ENCODE results near the gene PDLIM4.

Gene PDLIM4

DNA sequence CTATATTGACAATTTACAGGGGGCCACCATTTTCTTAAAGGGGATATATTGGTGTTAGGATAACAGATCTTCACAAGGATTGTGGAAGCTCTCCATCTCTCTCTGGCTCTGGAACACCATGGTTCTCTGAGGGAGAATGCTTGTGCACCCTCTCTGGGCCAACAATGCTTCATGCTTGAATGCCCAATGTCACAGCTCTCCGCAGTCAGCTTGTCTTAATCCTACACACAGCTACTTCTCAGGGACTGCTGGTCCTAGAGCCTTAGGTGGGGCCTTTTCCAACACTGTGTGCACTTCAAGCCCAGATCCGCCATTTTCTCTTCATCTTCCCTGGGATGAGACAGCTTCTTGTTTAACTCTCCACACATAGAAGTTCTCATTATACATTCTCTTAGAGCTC lies 6.9 kb upstream of the PDLIM4 start:
- DNase-seq (ENCODE audit: low read depth, low spot score) = no peak
- H3K27ac ChIP-seq = no peak overlapping the region

DNA sequence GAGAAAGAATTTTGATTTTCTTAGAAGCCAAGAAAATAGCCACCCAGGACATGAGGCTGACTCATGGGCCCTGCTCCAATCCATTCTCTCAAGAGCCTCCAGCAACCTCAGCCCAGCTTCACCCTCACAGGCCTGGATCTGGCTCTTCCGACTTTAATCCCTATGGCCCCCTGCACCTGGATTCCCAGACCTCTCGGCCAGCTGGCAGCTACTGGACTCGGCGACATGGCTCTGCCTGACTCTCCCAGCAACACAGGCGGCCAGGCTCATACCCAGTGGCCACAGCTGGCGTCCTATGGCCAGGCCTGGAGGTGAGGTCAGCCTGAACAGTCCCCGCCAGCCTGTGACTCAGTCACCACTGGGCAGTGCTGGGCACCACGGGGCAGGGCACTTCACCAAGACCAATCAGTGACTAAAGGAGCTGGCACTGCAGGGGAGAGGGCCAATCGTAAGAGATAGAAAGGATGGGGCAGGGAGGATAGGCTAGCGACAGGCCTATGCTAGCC lies 6.2 kb upstream of the PDLIM4 start:
- no peak overlapping the region for H3K27ac ChIP-seq
- no peak for DNase-seq (ENCODE audit: low read depth, low spot score)

DNA sequence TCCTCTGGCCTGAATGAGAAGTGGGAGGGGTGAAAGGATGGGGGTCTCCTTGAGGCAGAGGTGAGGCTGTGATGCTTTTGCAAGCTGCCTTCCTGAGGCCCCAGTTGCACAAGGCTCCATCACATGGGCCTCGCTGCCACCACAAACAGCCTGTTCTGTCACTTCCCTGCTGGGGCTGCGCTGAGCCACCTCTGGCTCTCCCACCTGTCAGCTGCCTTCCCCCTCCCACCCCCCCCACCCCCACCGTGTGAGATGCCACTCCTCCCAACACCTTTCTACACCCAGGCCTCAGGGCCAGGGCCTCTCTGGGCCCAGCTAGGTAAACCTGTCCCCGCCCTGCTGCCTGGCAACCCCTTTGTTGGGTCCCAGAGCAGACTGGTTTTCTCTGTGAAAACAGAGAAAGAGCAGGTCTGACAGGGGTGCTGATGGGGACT lies 4.5 kb upstream of the PDLIM4 start:
- no peak overlapping the region for H3K27ac ChIP-seq
- no peak for DNase-seq (ENCODE audit: low read depth, low spot score)

DNA sequence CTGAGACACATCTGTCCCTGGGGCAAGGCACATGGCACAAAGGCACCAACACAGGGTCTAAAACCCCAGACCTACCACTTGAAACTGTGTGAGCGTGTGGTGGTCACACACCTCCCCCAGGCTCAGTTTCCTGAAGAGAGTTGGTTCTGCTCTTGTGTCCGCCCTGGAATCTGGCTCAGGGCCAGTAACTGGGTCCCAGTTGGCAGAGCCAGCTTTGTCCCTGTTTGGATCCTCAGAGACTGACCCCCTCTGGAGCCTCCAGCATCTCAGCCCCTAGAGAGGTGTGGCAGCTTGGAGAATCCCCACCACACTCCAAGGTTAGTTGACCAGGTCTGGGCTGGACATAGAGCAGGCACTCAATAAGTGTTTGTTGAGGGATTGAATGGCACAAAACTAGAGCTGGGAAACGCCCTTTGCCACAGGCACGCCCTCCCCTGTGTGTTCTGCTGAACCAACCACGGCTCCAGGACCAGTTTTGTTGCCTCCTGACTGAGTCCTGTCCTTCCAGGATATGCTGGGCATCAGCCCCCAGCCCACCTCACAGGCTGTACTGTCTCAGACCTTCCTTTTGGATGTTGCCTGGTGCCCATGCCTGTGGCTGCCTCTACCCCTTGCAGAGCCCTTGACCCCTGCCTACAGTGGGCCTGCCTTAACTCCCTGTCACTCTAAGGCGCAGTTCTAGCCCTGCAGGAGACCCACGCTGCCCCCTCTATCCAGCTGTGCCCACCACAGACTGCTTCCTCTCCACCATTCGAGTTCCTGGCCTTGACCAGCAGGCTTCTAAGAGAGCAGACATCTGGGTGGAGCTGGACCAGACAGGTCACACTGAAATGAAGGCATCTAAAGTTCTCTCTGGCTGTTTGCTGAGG lies 3.8 kb upstream of the PDLIM4 start:
- DNase-seq (ENCODE audit: low read depth, low spot score) = no peak
- no peak overlapping the region for H3K27ac ChIP-seq

DNA sequence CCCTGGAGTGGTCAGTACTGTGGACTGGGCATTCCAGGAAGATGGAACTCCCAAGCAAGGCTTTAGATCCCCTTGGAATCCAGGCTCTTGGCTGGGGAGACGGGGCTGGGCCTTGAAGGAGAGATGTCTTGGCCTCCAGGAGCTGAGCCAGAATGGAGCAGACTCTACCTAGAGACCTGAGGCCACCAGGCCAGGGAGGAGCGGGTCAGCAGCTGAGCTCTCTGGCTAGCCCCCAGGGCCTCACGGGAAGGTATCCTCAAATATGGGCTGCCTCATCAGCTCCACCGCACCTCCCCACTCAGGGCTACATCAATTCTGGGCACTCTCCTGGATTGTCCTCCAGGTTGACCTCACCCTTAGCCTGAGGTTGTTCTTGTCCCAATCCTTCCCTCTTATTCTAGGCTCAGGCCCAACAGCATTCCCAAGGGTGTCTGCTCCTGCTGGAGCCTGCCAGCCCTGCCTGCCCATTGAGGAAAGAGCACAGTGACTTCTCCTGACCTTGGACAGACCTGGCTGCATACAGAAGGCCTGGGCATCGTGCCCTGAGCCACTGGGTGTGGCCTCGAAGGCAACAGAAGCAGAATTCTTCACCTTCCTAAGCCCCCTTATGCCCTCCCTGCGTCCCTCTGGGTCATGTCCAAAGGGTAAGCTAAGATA lies 3.0 kb upstream of the PDLIM4 start:
- no peak for DNase-seq (ENCODE audit: low read depth, low spot score)

DNA sequence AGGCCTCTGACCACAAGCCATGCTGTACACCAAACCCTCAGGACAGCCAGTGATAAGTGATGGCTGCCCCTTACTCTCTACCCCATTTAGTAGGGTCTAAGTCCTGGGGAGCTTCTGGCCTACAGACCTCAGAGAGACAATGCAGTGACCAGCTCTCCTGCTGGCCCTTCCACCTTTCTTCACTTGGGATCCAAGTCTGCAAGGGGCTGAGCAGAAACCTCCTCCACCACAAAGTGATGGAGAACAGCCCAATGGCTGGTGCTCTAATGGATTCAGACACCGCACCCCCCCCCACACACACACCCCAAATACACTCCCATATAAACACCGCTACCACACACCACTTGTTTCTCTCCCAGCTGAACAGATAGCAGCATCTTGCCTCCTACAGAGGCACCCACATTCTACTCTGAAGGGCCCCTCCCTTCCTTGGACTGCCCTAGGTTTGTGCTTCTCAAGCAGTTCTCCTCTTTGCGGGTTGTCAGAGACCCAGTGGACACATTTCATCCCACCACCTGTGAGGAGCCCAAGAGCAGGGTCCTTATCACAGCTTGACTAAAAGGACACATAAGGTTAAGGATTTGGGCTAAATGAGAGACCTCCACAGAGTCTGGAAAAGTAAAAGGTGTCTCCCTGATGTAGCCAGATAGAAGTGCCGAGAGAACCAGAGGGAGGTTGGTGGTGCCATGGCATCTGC lies 1.3 kb upstream of the PDLIM4 start:
- H3K27ac ChIP-seq = no peak overlapping the region
- DNase-seq (ENCODE audit: low read depth, low spot score) = no peak

More for the DNA sequence above, 3.0 kb upstream of the PDLIM4 start:
- H3K27ac ChIP-seq = no peak overlapping the region

DNA sequence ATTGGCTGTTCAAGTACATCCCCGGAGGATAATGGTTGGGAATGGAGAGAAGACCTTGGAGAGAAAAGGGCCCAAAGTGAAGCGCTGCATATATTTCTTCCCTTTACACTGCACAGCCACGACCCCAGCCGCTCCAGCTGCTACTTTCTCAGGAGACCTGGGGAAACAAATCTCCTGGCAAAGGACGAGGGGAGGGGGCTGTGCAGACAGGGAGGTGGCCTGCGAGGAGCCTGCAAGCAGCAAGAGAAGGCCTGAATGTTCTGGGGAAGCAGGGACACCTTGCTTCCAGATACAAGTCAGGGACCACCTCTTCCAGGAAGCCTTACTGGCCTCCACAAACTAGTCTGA lies 739 bp upstream of the PDLIM4 start:
- no peak for DNase-seq (ENCODE audit: low read depth, low spot score)
- H3K27ac ChIP-seq = no peak overlapping the region

DNA sequence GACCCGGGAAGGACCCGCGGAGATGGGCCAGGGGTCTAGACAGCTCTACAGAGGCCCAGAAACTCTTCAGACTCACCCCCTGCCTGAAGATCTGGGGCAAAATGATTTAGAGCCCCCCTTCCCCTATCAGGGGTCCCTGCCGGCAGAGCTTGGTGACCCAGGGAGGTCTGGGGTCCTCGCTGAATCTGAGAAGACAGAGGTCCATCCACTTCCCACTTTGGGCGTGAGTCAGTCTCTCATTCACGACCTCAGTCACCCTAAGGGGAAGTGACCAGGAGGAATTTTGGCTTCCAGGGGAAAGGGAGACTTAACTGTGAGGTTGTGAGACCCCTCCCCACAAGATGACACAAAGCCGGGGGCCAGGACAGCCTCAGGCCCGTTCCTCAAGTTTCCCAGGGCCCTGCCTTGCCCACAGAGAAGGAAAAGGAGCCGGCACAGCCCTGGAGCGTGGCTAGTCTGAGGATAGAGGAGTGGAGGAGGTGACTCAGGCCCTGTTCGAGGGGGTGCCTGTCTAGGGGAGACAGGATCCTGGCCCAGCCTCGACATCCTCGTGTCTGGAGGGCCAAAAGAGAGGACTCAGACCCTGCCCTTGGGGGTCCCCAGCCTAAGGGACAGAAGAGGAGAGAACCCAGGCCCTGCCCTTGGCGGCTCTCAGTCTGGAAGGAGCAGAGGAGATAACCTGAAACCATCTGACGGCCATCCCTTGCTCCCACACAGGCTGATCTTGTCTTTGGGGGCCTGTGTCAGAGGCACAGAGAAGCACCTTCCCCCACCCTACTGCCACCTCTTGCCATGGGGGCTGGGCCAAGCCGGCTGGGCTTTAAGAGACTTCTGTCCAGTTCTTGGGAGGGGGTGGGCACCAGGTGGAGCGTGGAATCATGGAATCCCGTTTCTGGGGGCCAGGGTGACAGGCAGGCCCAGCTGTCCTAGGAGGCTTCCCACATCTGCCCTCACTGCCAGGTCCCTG lies 889 bp downstream of the PDLIM4 start:
- no peak for DNase-seq (ENCODE audit: low read depth, low spot score)
- H3K27ac ChIP-seq = peak overlapping the region; percentile 88

DNA sequence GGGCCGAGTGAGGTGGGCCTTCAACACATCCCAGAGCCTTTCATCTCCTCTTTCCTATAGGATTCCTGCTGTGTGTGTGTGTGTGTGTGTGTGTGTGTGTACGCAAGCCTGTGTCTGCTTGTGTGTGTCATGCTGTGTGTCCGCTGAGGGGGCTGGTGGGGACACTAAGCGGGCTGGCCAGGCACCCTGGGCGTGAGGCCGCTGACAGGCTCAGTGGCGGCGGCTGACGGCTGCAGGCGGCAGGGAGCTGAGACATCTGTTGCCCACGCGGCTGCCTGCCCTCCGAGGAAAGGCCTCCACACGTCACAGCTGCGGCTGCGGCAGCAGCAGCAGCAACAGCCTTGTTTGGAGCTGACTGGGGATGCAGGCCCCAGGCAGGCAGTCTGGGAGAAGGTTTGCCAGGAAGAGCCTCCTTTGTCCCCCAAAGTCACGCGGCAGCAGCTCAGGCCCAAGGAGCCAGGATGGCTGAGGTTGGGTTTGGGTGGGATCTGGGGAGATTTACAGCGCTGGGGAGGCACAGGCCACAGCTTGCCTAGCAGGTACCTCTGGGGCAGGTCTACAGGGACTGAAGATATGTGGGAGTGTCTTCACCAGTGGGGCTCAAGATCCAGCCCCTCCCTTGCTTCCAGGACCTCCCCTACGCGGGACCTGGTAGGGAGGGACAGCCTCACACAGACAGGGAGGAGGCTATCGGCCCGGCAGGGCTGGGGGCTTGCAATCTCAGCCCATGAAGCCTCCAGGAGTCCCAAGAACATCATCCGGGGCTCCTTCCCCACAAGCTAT lies 1.8 kb downstream of the PDLIM4 start:
- peak overlapping the region; percentile 88 for H3K27ac ChIP-seq
- peak; percentile 16 for DNase-seq (ENCODE audit: low read depth, low spot score)

DNA sequence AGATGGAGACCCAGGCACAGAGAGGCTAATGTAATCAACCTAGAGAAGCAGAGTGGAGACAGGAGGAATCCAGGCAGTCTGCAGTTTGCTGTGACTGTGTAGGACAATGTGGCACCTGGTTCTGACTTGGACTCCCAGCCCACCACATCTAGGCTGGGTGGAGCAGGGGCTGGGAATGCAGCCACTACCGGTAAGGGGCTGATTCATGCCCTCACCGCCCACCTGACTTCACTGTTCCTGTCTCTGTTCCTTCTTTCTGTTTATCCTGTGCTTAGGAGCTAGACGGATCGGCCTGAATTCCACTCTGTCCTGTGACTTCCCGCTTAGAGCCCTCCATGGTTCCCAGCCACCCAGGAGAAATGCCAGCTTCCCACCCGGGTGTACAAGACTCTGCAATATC lies 2.6 kb downstream of the PDLIM4 start:
- no peak for DNase-seq (ENCODE audit: low read depth, low spot score)
- peak overlapping the region; percentile 88 for H3K27ac ChIP-seq

DNA sequence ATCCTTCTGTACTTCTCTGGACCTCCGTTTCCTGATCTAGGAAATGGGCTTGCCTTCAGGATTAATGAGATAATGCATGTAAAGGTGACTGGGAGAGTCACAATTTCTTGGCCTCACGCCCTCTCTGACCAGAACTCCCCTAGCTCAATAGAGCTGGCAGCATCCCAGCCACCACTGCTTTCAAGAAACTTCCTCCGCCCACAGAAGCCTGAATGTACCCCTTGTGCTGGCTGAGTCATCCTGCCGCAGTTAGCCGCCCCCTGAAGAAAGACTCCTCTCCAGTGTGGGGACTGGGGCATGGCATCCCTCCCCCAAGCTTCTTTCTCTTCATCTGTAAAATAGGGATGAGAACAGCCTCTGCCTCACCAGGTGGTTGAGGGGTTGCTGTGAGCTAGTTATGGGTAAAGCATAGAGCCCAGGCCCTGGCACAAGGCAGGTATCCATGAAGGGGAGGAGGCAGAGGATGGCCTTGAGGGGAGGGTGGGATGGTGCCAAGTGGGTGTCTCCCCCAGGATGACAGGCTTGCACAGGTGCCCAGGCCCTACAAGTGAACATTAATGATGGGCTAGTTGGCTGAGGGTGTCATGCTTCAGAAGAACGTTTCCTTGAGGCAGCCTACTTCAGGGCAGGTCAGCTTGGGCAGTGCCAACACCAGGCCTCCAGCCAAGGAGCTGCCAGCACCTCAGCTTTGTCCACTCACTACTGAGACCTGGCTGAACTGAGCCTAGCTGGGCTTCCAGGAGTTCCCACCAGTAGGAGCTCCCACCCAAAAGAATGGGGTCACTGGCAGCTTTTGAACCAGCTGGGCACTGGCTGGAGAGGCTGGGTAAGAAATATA lies 3.4 kb downstream of the PDLIM4 start:
- peak; percentile 26 for DNase-seq (ENCODE audit: low read depth, low spot score)
- H3K27ac ChIP-seq = peak overlapping the region; percentile 88

DNA sequence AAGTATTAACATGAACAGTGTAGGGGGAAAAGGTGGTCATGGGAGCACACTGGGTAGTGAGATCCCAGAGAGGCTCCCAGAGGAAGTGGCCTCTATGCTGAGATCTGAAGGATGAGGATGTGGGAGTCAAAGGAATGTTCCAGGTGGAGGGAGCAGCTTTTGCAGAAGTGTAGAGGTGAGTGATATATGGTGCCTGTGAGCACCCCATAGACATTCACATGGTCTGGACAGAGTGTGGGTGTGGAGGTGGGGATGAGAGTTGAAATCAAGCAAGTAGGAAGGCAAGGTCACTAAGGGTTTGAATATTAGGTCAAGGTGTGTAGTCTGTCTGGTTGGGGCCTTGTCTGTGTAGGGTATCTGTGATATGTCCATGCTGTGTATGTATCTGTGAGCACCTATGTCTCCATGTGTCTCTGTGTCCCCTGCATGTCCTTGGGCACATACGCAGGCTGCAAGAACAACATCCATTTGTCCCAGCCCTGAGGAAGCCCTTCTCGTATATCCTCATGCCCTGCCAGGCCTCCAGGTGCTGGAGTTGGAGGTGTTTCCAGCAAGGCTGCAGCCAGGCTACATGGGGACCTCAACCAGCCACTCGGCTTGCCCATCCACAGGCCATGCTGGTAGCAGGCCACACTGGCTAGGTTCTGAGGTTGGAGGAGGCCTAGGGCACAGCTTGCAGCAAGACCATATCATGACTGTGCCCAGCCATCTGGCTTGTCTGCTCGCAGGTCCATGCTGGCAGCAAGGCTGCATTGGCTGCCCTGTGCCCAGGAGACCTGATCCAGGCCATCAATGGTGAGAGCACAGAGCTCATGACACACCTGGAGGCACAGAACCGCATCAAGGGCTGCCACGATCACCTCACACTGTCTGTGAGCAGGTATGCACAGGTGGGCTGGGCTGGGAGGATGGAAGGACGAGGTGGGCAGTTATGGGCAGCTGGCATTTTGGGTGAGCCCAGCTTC lies 4.7 kb downstream of the PDLIM4 start:
- no peak overlapping the region for H3K27ac ChIP-seq
- no peak for DNase-seq (ENCODE audit: low read depth, low spot score)

DNA sequence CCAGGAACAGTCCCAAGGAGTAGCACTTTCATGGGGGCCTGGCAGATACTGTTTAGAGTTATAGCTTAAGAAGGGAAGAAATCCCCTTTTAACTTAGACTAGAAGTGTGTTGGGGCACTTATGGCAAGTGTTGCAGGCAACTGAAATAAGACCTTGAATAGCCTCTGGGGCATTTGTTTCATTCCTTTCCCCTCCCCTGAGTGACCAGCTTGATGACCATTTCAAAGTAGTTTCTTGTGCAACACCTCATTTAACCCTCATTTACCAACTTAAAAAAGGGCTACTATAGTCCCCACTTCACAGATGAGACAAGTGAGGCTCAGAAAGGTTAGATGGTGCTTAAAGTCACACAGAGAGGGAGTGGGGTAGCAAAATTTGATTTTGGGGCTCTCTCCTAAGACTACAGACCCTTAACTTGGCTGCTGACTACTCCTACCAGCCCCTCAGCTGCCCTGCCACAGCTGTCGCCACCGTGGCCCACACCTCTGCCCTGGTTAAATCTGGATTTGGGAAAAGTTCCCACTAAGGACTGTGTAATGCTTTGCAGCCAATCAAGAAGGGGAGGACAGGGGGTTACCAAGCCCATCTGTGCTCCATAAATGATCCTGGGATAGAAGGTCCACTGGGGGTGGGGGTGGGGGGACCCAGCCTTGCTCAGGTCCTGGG lies 5.5 kb downstream of the PDLIM4 start:
- no peak overlapping the region for H3K27ac ChIP-seq
- DNase-seq (ENCODE audit: low read depth, low spot score) = no peak

DNA sequence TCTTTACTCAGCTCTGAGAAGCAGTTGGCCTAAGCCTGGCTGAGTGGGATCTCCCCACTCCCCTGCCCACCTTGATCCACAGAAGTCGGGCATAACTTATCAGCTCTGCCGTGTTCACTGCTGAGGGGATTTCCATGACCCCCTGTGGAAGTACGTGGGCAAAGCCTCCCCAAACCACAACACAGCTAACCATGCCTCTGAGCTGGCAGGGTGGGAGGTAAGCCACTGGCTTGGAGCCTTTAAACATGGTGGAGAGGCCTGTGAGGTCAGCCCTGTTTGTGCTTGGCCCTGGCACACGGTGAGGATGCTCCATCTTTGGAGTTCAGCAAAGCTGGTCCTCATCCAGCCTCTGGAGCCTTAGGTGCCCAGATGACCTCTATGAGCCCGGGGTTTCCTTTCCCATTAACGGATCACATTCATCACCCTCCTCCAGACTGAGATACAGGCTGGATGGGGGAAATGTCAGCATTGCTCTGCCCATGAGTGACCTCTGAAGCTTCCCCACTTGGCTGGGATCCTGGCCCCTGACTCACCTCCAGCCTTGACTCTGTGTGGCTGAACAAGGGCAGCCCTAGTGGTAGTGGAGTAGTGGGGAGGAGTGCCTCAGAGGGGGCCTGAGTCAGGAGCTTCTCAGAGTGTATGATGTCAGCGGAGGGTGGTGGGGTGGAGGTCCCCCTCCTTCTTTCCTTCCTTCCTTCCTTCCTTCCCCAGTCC lies 6.2 kb downstream of the PDLIM4 start:
- H3K27ac ChIP-seq = peak overlapping the region; percentile 7
- no peak for DNase-seq (ENCODE audit: low read depth, low spot score)

DNA sequence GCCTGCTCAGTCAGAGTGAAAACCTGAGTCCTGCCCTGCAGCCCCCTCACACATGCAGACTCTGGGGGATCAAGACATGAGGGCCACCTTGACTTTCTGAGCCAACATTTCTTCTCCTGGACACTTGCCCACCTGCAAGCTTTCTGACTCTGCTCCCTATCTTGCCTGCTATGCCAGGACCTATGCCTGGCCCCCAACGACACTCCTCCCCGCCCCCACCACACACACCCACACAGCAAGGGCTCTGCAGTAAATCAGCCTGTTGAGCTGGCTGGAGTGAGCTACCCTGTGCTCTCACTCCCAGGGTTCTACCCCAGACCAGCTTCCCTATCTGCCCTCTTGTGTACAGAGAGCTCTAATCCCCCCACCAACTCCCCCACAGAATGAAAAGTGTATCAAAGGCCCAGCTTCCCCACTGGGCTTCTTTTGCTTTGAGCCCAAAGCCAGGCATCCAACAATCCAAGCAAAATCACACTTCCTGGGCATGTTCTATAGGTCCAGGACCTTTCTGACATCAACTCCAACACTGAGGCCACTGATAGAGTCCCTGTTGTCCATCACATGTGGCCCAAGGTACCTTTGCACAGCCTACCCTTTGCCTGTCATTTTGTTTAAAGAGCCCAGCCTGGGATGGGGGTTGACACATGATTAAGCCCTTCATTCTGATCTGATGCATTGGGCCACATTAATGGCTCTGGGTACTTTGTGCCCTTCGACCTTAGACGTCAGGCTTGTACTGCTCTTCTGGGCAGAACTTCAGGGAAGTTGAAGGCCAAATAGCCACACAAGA lies 7.2 kb downstream of the PDLIM4 start:
- peak overlapping the region; percentile 48 for H3K27ac ChIP-seq
- DNase-seq (ENCODE audit: low read depth, low spot score) = no peak
